Tibial nerve (tissue), 4 donors: ENCODE data around the gene URAD. TPM values are rescaled to one million over a fixed set of nuclear protein-coding genes. Genes with fewer than 3 reads are reported as not detected.

Experiments used
- DNase-seq, 2 donors: peaks; one replicate each; pipeline ENCODE4 v3.0.0-alpha.2; 2019; ENCODE audit warnings: low spot score in 2 of 2
- H3K27ac ChIP-seq, 4 donors: fragments of 200-600 bp; sonication (generic) in 3 of 4; one replicate each; pipeline ENCODE4 v1.5.1; 2017 to 2019; ENCODE audit warnings: mild to moderate bottlenecking in 1 of 4
- H3K27me3 ChIP-seq, 2 donors: fragments of 200-600 bp; sonication (generic) in 1 of 2; one replicate each; pipeline versions ENCODE4 v1.5.1 to v1.6.0; 2017 to 2019
- H3K36me3 ChIP-seq, 3 donors: fragments of 200-600 bp; sonication (generic); one replicate each; pipeline ENCODE4 v1.5.1; 2018 to 2019
- H3K4me1 ChIP-seq, 4 donors: fragments of 200-600 bp; sonication (generic) in 3 of 4; one replicate each; pipeline ENCODE4 v1.5.1; 2017 to 2019
- H3K4me3 ChIP-seq, 4 donors: fragments of 200-600 bp; sonication (generic) in 3 of 4; one replicate each; pipeline ENCODE4 v1.5.1; 2017 to 2019; ENCODE audit warnings: mild to moderate bottlenecking in 1 of 4, moderate library complexity in 1 of 4
- H3K9me3 ChIP-seq, 4 donors: fragments of 200-600 bp; sonication (generic) in 3 of 4; one replicate each; pipeline ENCODE4 v1.5.1; 2017 to 2019
- EP300 ChIP-seq, 2 donors: sonication (generic); formaldehyde crosslinking; IDR thresholded peaks; one replicate each; pipeline ENCODE4 v1.6.1; 2017; ENCODE audit warnings: antibody characterized with exemption in 2 of 2, mild to moderate bottlenecking in 1 of 2
- POLR2A ChIP-seq, 2 donors: fragments of 450-650 bp; IDR thresholded peaks; one replicate each; pipeline ENCODE4 v1.6.1; 2017; ENCODE audit warnings: antibody characterized with exemption in 2 of 2, mild to moderate bottlenecking in 2 of 2, moderate library complexity in 2 of 2
- WGBS, 2 donors: methylation state at CpG; one replicate each; pipeline ENCODE4 v1.1.5; 2018; 5-methylcytosine and 5-hydroxymethylcytosine counted together
- total RNA-seq, 4 donors: library from RNA; depleted of rRNA; stranded (reverse); fragments of >200 nt; gene quantifications; one replicate each; pipeline ENCODE4 v1.1.0, GENCODE V29; 2016
- TF ChIP-seq, protein P1 (sequence below), 5 experiments: fragments of 200-600 bp in 3 of 5; fragments of 450-650 bp in 2 of 5; sonication (generic) in 3 of 5; IDR thresholded peaks; one replicate each; pipeline ENCODE4 v1.5.1; 2016 to 2019; ENCODE audit warnings: antibody characterized with exemption in 5 of 5, mild to moderate bottlenecking in 3 of 5, moderate library complexity in 2 of 5

The URAD gene
- total RNA-seq, 4 donors from 2014 or later = not detected

DNA sequence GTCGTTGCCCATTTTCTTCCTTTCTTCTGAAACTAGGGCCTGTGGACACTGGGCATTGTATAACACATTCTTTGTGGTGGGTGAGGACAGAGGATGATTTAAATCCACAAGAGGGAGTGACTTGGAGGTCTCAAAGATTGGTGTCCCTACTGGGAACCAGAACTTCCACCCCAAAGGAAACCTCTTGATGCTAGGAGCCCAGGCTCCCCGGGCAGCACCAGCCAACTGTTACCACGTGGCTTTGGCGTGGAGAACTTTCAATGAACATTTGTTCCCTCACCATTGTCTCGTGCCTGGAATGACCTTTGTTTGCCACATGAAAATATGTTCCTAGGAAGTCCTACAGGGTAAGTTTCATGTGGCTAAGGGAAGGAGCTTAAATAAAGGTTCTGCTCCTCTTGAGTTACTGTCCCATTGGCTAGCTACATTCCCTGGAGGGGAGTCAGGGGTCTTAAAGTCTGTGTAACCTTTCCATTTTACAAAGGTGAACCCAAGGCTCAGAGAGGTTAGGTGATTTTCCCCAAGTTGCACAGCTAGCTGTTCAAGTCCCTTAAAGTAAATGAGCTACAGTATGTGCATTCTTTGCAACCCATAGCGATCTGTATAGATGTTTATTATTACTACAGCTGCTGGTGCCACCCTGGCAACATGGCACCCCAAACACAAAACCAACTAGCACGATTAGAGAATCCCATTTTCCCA, 14.4 kb downstream of the URAD start:
- DNase-seq = no peak
- peaks cover 3 to 98% of the 10 kb centered on the region in 2 donors for H3K27me3 ChIP-seq
- TF ChIP-seq, protein P1, sequence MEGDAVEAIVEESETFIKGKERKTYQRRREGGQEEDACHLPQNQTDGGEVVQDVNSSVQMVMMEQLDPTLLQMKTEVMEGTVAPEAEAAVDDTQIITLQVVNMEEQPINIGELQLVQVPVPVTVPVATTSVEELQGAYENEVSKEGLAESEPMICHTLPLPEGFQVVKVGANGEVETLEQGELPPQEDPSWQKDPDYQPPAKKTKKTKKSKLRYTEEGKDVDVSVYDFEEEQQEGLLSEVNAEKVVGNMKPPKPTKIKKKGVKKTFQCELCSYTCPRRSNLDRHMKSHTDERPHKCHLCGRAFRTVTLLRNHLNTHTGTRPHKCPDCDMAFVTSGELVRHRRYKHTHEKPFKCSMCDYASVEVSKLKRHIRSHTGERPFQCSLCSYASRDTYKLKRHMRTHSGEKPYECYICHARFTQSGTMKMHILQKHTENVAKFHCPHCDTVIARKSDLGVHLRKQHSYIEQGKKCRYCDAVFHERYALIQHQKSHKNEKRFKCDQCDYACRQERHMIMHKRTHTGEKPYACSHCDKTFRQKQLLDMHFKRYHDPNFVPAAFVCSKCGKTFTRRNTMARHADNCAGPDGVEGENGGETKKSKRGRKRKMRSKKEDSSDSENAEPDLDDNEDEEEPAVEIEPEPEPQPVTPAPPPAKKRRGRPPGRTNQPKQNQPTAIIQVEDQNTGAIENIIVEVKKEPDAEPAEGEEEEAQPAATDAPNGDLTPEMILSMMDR (IDR thresholded peaks at IDR 0.05) = no peak
- TF ChIP-seq EP300 (IDR thresholded peaks at IDR 0.05) (no peak), POLR2A (IDR thresholded peaks at IDR 0.05) (no peak)
- no peak overlapping the region for H3K27ac ChIP-seq
- H3K9me3 ChIP-seq = no peaks in the 10 kb centered on the region
- peaks cover 0 to 43% (median 8%) of the 10 kb centered on the region in 4 donors for H3K4me1 ChIP-seq
- H3K36me3 ChIP-seq = no peaks in the 10 kb centered on the region
- 11 to 12% methylated on average over 7 of the region's 7 CpGs for WGBS, 2 donors
- no peak overlapping the region for H3K4me3 ChIP-seq

GRCh38 chr13:27973291-27973690, 15.2 kb downstream of the URAD start:
- TF ChIP-seq, protein P1 (IDR thresholded peaks at IDR 0.05) = no peak
- no peak for TF ChIP-seq POLR2A (IDR thresholded peaks at IDR 0.05)
- no peak for TF ChIP-seq EP300 (IDR thresholded peaks at IDR 0.05)
- DNase-seq = no peak
- 24 to 33% methylated on average over 5 of the region's 5 CpGs for WGBS, 2 donors
- Histone ChIP-seq H3K27ac (no peak overlapping the region), H3K4me3 (no peak overlapping the region), H3K27me3 (peaks cover 3 to 99% of the 10 kb centered on the region in 2 donors), H3K4me1 (peaks cover 0 to 43% (median 9%) of the 10 kb centered on the region in 4 donors), H3K9me3 (no peaks in the 10 kb centered on the region), H3K36me3 (no peaks in the 10 kb centered on the region)

GRCh38 chr13:27972478-27972820, 16.0 kb downstream of the URAD start:
- TF ChIP-seq POLR2A (IDR thresholded peaks at IDR 0.05) (no peak), EP300 (IDR thresholded peaks at IDR 0.05) (no peak)
- TF ChIP-seq, protein P1 (IDR thresholded peaks at IDR 0.05) = no peak
- WGBS, 2 donors = 67 to 79% methylated on average over 2 of the region's 2 CpGs
- Histone ChIP-seq H3K27me3 (peaks cover 3 to 100% of the 10 kb centered on the region in 2 donors), H3K27ac (no peak overlapping the region), H3K9me3 (no peaks in the 10 kb centered on the region), H3K36me3 (no peaks in the 10 kb centered on the region), H3K4me3 (no peak overlapping the region), H3K4me1 (peaks cover 0 to 43% (median 9%) of the 10 kb centered on the region in 4 donors)
- no peak for DNase-seq

GRCh38 chr13:27971776-27972477, 16.6 kb downstream of the URAD start:
- WGBS, 2 donors = 52 to 61% methylated on average over 7 of the region's 7 CpGs
- H3K9me3 ChIP-seq = no peaks in the 10 kb centered on the region
- no peaks in the 10 kb centered on the region for H3K36me3 ChIP-seq
- DNase-seq = no peak
- H3K27ac ChIP-seq = peak overlapping the region in 1 of 4 donors; percentile 56
- peaks cover 3 to 100% of the 10 kb centered on the region in 2 donors for H3K27me3 ChIP-seq
- H3K4me3 ChIP-seq = no peak overlapping the region
- H3K4me1 ChIP-seq = peaks cover 0 to 47% (median 9%) of the 10 kb centered on the region in 4 donors
- no peak for TF ChIP-seq POLR2A (IDR thresholded peaks at IDR 0.05)
- TF ChIP-seq EP300 (IDR thresholded peaks at IDR 0.05) = no peak
- TF ChIP-seq, protein P1 (IDR thresholded peaks at IDR 0.05) = no peak

GRCh38 chr13:27971236-27971645, 17.3 kb downstream of the URAD start:
- peaks cover 3 to 100% of the 10 kb centered on the region in 2 donors for H3K27me3 ChIP-seq
- peak overlapping the region in 1 of 4 donors; percentile 56 for H3K27ac ChIP-seq
- DNase-seq = no peak
- WGBS, 2 donors = 12 to 28% methylated on average over 11 to 13 of the region's 13 CpGs
- no peaks in the 10 kb centered on the region for H3K9me3 ChIP-seq
- no peaks in the 10 kb centered on the region for H3K36me3 ChIP-seq
- peaks cover 0 to 54% (median 10%) of the 10 kb centered on the region in 4 donors for H3K4me1 ChIP-seq
- no peak overlapping the region for H3K4me3 ChIP-seq
- TF ChIP-seq, protein P1 (IDR thresholded peaks at IDR 0.05) = no peak
- TF ChIP-seq POLR2A (IDR thresholded peaks at IDR 0.05) (no peak), EP300 (IDR thresholded peaks at IDR 0.05) (no peak)
